ENCODE measurements around the gene PHACTR1.

The PHACTR1 gene

GRCh38 chr6:13331516-13332348 is 615.2 kb downstream of the PHACTR1 start:
- DNase-seq = no peak

DNA sequence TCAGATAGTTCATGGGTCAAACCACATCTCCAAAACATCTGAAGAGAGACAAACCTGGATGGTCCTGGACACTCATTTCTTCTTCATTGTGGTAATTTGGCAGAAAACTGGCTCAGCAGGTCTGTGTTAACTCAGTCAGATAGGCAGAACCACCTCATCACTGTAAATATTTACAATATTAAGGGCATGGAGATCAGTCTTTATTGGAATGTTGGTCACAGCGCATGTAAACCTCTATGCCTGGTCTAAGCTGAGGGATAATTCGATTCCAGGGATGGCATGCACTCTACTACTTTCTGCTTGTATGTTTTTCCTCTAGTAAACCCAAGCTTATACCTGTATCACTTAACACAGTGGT is 615.8 kb downstream of the PHACTR1 start:
- no peak for DNase-seq

- no peak for DNase-seq
These were observed 618.4 kb downstream of the PHACTR1 start for GRCh38 chr6:13334953-13335352.

- DNase-seq = peak; percentile 28 to 69 (median 64)
These were observed 620.0 kb downstream of the PHACTR1 start for GRCh38 chr6:13336553-13336952.

GRCh38 chr6:13338038-13338437 is 621.5 kb downstream of the PHACTR1 start:
- DNase-seq = no peak

All from activated naive CD4-positive, alpha-beta T cell (primary cell).